Mesenchymal stem cell (in vitro differentiated cells and primary cell): ENCODE data around the gene CSK.

Experiments
- DNase-seq: peaks from one replicate; pipeline ENCODE4 v3.0.0-alpha.2; 2013
- H2AFZ ChIP-seq: one replicate; pipeline ENCODE4 v1.6.1; 2013; ENCODE audit warnings: low read depth, mild to moderate bottlenecking, control low read depth, inconsistent platforms, low read length, moderate library complexity
- H2AK5ac ChIP-seq: 2 replicates; pipeline ENCODE4 v1.6.1; 2013; ENCODE audit warnings: low read length, moderate library complexity, mild to moderate bottlenecking, inconsistent platforms; ENCODE audit not compliant: severe bottlenecking
- H2BK120ac ChIP-seq: one replicate; pipeline ENCODE4 v1.6.1; 2013; ENCODE audit warnings: low read depth, mild to moderate bottlenecking, inconsistent platforms, low read length, moderate library complexity
- H2BK12ac ChIP-seq, 2 experiments: one replicate each; pipeline ENCODE4 v1.6.1; 2013; ENCODE audit warnings: inconsistent platforms in 2 of 2, low read length in 2 of 2, mild to moderate bottlenecking in 2 of 2, moderate library complexity in 2 of 2, control low read depth in 1 of 2
- H2BK15ac ChIP-seq: one replicate; pipeline ENCODE4 v1.6.1; 2013; ENCODE audit warnings: mild to moderate bottlenecking, low read depth, inconsistent platforms; ENCODE audit not compliant: poor library complexity, severe bottlenecking
- H2BK5ac ChIP-seq: 2 replicates; pipeline ENCODE4 v1.6.1; 2013; ENCODE audit warnings: low read depth, mild to moderate bottlenecking, low read length, control low read depth, inconsistent platforms; ENCODE audit not compliant: poor library complexity, severe bottlenecking
- H3K14ac ChIP-seq, 2 experiments: one replicate each; pipeline ENCODE4 v1.6.1; 2013; ENCODE audit warnings: inconsistent platforms in 2 of 2, low read length in 2 of 2, control low read depth in 1 of 2, mild to moderate bottlenecking in 1 of 2, moderate library complexity in 1 of 2
- H3K18ac ChIP-seq, 2 experiments: one replicate each; pipeline ENCODE4 v1.6.1; 2013; ENCODE audit warnings: inconsistent platforms in 2 of 2, low read length in 2 of 2, control low read depth in 1 of 2, low read depth in 1 of 2, mild to moderate bottlenecking in 1 of 2
- H3K23ac ChIP-seq, 2 experiments: one replicate each; pipeline ENCODE4 v1.6.1; 2013; ENCODE audit warnings: inconsistent platforms in 2 of 2, low read length in 2 of 2, mild to moderate bottlenecking in 2 of 2, moderate library complexity in 2 of 2, control low read depth in 1 of 2
- H3K27ac ChIP-seq: 2 replicates; pipeline ENCODE4 v1.5.1; 2013; ENCODE audit warnings: mild to moderate bottlenecking, moderate library complexity, low read length, control low read depth, inconsistent platforms; ENCODE audit not compliant: poor library complexity, severe bottlenecking
- H3K27me3 ChIP-seq, 2 experiments: 2 replicates each; pipeline versions ENCODE4 v1.6.1 to v1.7.0; 2013; ENCODE audit warnings: low read length in 2 of 2, mild to moderate bottlenecking in 2 of 2, moderate library complexity in 2 of 2, control low read depth in 1 of 2, inconsistent platforms in 1 of 2; ENCODE audit not compliant: control insufficient read depth in 1 of 2, insufficient read depth in 1 of 2
- H3K36me3 ChIP-seq, 2 experiments: 2 replicates each; pipeline versions ENCODE4 v1.6.1 to v1.7.0; 2013; ENCODE audit warnings: low read length in 2 of 2, control low read depth in 1 of 2, inconsistent platforms in 1 of 2, low read depth in 1 of 2, mild to moderate bottlenecking in 1 of 2; ENCODE audit not compliant: insufficient read depth in 2 of 2, control insufficient read depth in 1 of 2
- H3K4ac ChIP-seq, 2 experiments: one replicate each; pipeline ENCODE4 v1.6.1; 2013; ENCODE audit warnings: inconsistent platforms in 2 of 2, low read length in 2 of 2, mild to moderate bottlenecking in 2 of 2, moderate library complexity in 2 of 2, control low read depth in 1 of 2, low read depth in 1 of 2
- H3K4me1 ChIP-seq: 2 replicates; pipeline ENCODE4 v1.6.1; 2013; ENCODE audit warnings: low read depth, low read length, control low read depth; ENCODE audit not compliant: control insufficient read depth, insufficient read depth
- H3K4me2 ChIP-seq: 2 replicates; pipeline ENCODE4 v1.6.1; 2013; ENCODE audit warnings: low read length, mild to moderate bottlenecking, inconsistent platforms; ENCODE audit not compliant: poor library complexity, severe bottlenecking
- H3K4me3 ChIP-seq, 2 experiments: 2 replicates each; pipeline versions ENCODE4 v1.5.1 to v1.7.0; 2013; ENCODE audit warnings: low read length in 2 of 2, mild to moderate bottlenecking in 2 of 2, control low read depth in 1 of 2, low read depth in 1 of 2; ENCODE audit not compliant: insufficient read depth in 1 of 2
- H3K79me1 ChIP-seq: replicated peaks from 2 replicates; pipeline ENCODE4 v1.6.1; 2013; ENCODE audit warnings: mild to moderate bottlenecking, control low read depth, low read length, inconsistent platforms; ENCODE audit not compliant: poor library complexity, severe bottlenecking
- H3K9ac ChIP-seq: 2 replicates; pipeline ENCODE4 v1.7.0; 2013; ENCODE audit warnings: mild to moderate bottlenecking, low read length, moderate library complexity
- H3K9me3 ChIP-seq: 2 replicates; pipeline ENCODE4 v1.7.0; 2013; ENCODE audit warnings: mild to moderate bottlenecking, low read length; ENCODE audit not compliant: control insufficient read depth
- H4K8ac ChIP-seq: one replicate; pipeline ENCODE4 v1.6.1; 2013; ENCODE audit warnings: inconsistent platforms, mild to moderate bottlenecking, low read length, moderate library complexity
- H4K91ac ChIP-seq: one replicate; pipeline ENCODE4 v1.6.1; 2013; ENCODE audit warnings: mild to moderate bottlenecking, low read length, inconsistent platforms
- WGBS: methylation state at CpG from one replicate; pipeline ENCODE4 v1.1.7; 2013; ENCODE audit warnings: mixed read lengths; 5-methylcytosine and 5-hydroxymethylcytosine counted together

Gene CSK

GRCh38 chr15:74833376-74834107 lies 51.7 kb downstream of the CSK start:
- no peak overlapping the region for H2BK120ac ChIP-seq
- H2AK5ac ChIP-seq, result no peak overlapping the region
- H3K4me3 ChIP-seq, result no peak overlapping the region
- H3K18ac ChIP-seq, result no peak overlapping the region
- DNase-seq, result no peak
- no peak overlapping the region for H2BK5ac ChIP-seq
- H3K4ac ChIP-seq, result no peak overlapping the region
- no peak overlapping the region for H3K27ac ChIP-seq
- H4K91ac ChIP-seq, result no peak overlapping the region
- H2AFZ ChIP-seq, result no peak overlapping the region
- H4K8ac ChIP-seq, result no peak overlapping the region
- H3K4me1 ChIP-seq, result no peaks in the 10 kb centered on the region
- H3K36me3 ChIP-seq, result peaks cover 17 to 21% of the 10 kb centered on the region in 2 experiments
- no peaks in the 10 kb centered on the region for H3K9me3 ChIP-seq
- peaks cover 8 to 25% of the 10 kb centered on the region in 2 experiments for H3K27me3 ChIP-seq
- 89% methylated on average over 12 of the region's 12 CpGs for WGBS
- no peak overlapping the region for H3K23ac ChIP-seq
- H3K79me1 ChIP-seq, result no peaks in the 10 kb centered on the region
- H3K4me2 ChIP-seq, result no peak overlapping the region
- H3K9ac ChIP-seq, result no peak overlapping the region
- no peak overlapping the region for H2BK12ac ChIP-seq
- H2BK15ac ChIP-seq, result no peak overlapping the region
- no peak overlapping the region for H3K14ac ChIP-seq

GRCh38 chr15:74835312-74835823 lies 53.5 kb downstream of the CSK start:
- 40% methylated on average over 4 of the region's 5 CpGs for WGBS
- no peak overlapping the region for H2BK12ac ChIP-seq
- peaks cover 6 to 16% of the 10 kb centered on the region in 2 experiments for H3K27me3 ChIP-seq
- no peak overlapping the region for H2AFZ ChIP-seq
- H2BK120ac ChIP-seq, result no peak overlapping the region
- no peak overlapping the region for H3K4me2 ChIP-seq
- no peaks in the 10 kb centered on the region for H3K4me1 ChIP-seq
- H4K91ac ChIP-seq, result no peak overlapping the region
- H3K14ac ChIP-seq, result no peak overlapping the region
- no peak overlapping the region for H4K8ac ChIP-seq
- no peaks in the 10 kb centered on the region for H3K9me3 ChIP-seq
- peak; percentile 51 for DNase-seq
- H3K18ac ChIP-seq, result no peak overlapping the region
- H3K23ac ChIP-seq, result no peak overlapping the region
- no peak overlapping the region for H3K27ac ChIP-seq
- no peak overlapping the region for H3K4me3 ChIP-seq
- no peaks in the 10 kb centered on the region for H3K79me1 ChIP-seq
- H3K9ac ChIP-seq, result no peak overlapping the region
- H2BK15ac ChIP-seq, result no peak overlapping the region
- no peak overlapping the region for H3K4ac ChIP-seq
- peaks cover 32 to 33% of the 10 kb centered on the region in 2 experiments for H3K36me3 ChIP-seq
- H2BK5ac ChIP-seq, result no peak overlapping the region
- H2AK5ac ChIP-seq, result no peak overlapping the region

GRCh38 chr15:74836846-74837245 lies 55.0 kb downstream of the CSK start:
- Histone ChIP-seq H2AFZ (no peak overlapping the region), H2BK120ac (no peak overlapping the region), H4K91ac (no peak overlapping the region), H3K4ac (no peak overlapping the region), H3K4me2 (no peak overlapping the region), H2BK15ac (no peak overlapping the region), H3K79me1 (peaks cover 2% of the 10 kb centered on the region), H3K9ac (no peak overlapping the region), H2AK5ac (no peak overlapping the region), H2BK12ac (no peak overlapping the region), H3K27ac (no peak overlapping the region), H3K23ac (no peak overlapping the region), H3K9me3 (no peaks in the 10 kb centered on the region), H2BK5ac (no peak overlapping the region), H3K4me1 (no peaks in the 10 kb centered on the region), H3K4me3 (no peak overlapping the region), H3K27me3 (peaks cover 5 to 6% of the 10 kb centered on the region in 2 experiments), H3K14ac (no peak overlapping the region), H3K36me3 (peaks cover 41 to 42% of the 10 kb centered on the region in 2 experiments), H3K18ac (no peak overlapping the region), H4K8ac (no peak overlapping the region)
- no peak for DNase-seq
- 96% methylated on average over 5 of the region's 7 CpGs for WGBS

- Histone ChIP-seq H2BK5ac (no peak overlapping the region), H3K4me1 (peaks cover 6% of the 10 kb centered on the region), H3K23ac (no peak overlapping the region), H3K79me1 (peaks cover 6% of the 10 kb centered on the region), H3K4me2 (no peak overlapping the region), H3K4me3 (no peak overlapping the region), H3K36me3 (peaks cover 41 to 43% of the 10 kb centered on the region in 2 experiments), H2BK120ac (no peak overlapping the region), H2BK12ac (no peak overlapping the region), H3K14ac (no peak overlapping the region), H2AFZ (no peak overlapping the region), H3K27ac (no peak overlapping the region), H4K91ac (no peak overlapping the region), H3K9ac (no peak overlapping the region), H4K8ac (no peak overlapping the region), H3K4ac (no peak overlapping the region), H3K27me3 (peaks cover under 1 to 6% of the 10 kb centered on the region in 2 experiments), H2AK5ac (no peak overlapping the region), H2BK15ac (no peak overlapping the region), H3K18ac (no peak overlapping the region), H3K9me3 (no peaks in the 10 kb centered on the region)
- WGBS, result 90% methylated on average over 10 of the region's 15 CpGs
- DNase-seq, result no peak
Measured at GRCh38 chr15:74837482-74838136, 55.7 kb downstream of the CSK start.
